Neural cell (in vitro differentiated cells): ENCODE measurements around the gene BICC1. TPM values are rescaled to one million over a fixed set of nuclear protein-coding genes. Genes with fewer than 3 reads are reported as not detected.

Experiments
- H2AFZ ChIP-seq: fragments of 200-600, 300-800 bp; sonication (generic), shearing (Covaris generic); 2 replicates; pipeline ENCODE4 v1.6.0; 2014; ENCODE audit warnings: low read depth, mild to moderate bottlenecking, antibody characterized with exemption, low read length, moderate library complexity
- H3F3A ChIP-seq: fragments of 200-600 bp; shearing (Covaris generic); 2 replicates; pipeline ENCODE4 v1.6.1; 2016; ENCODE audit warnings: mild to moderate bottlenecking, moderate library complexity, mixed read lengths, antibody characterized with exemption, low read length; ENCODE audit not compliant: insufficient read depth, poor library complexity, severe bottlenecking
- H3K27ac ChIP-seq: fragments of 200-600, 300-800 bp; sonication (generic), shearing (Covaris generic); 2 replicates; pipeline ENCODE4 v1.5.1; 2014; ENCODE audit warnings: mild to moderate bottlenecking, low read length, moderate library complexity
- H3K27me3 ChIP-seq: fragments of 300-800, 200-600 bp; sonication (generic), shearing (Covaris generic); 2 replicates; pipeline ENCODE4 v1.6.0; 2014; ENCODE audit warnings: mild to moderate bottlenecking, low read depth, low read length, moderate library complexity; ENCODE audit not compliant: insufficient read depth
- H3K36me3 ChIP-seq: fragments of 300-800, 200-600 bp; sonication (generic), shearing (Covaris generic); 2 replicates; pipeline ENCODE4 v1.5.1; 2014; ENCODE audit warnings: mild to moderate bottlenecking, antibody characterized with exemption, low read length, moderate library complexity; ENCODE audit not compliant: insufficient read depth
- H3K4me2 ChIP-seq: fragments of 300-800, 200-600 bp; sonication (generic), shearing (Covaris generic); 2 replicates; pipeline ENCODE4 v1.6.0; 2014; ENCODE audit warnings: mild to moderate bottlenecking, low read length
- H3K4me3 ChIP-seq: fragments of 300-800, 200-600 bp; sonication (generic), shearing (Covaris generic); 2 replicates; pipeline ENCODE4 v1.5.1; 2014; ENCODE audit warnings: mild to moderate bottlenecking, low read length, moderate library complexity
- H3K79me2 ChIP-seq: fragments of 200-600 bp; shearing (Covaris generic); replicated peaks from 2 replicates; pipeline ENCODE4 v1.6.0; 2014; ENCODE audit warnings: mild to moderate bottlenecking, low read length, moderate library complexity; ENCODE audit not compliant: insufficient read depth
- H3K9ac ChIP-seq: fragments of 300-800, 200-600 bp; sonication (generic), shearing (Covaris generic); 2 replicates; pipeline ENCODE4 v1.6.1; 2016; ENCODE audit warnings: mild to moderate bottlenecking, low read length, mixed read lengths
- H3K9me2 ChIP-seq: fragments of 200-600 bp; shearing (Covaris generic); 2 replicates; pipeline ENCODE4 v1.6.1; 2016; ENCODE audit warnings: mild to moderate bottlenecking, low read length, mixed read lengths; ENCODE audit not compliant: insufficient read depth
- H3K9me3 ChIP-seq: fragments of 200-600, 300-800 bp; sonication (generic), shearing (Covaris generic); 2 replicates; pipeline ENCODE4 v1.6.1; 2016; ENCODE audit warnings: mild to moderate bottlenecking, mixed run types, low read length, moderate library complexity, mixed read lengths
- H4K20me1 ChIP-seq: fragments of 200-600 bp; shearing (Covaris generic); 2 replicates; pipeline ENCODE4 v1.6.1; 2016; ENCODE audit warnings: mild to moderate bottlenecking, mixed run types; ENCODE audit not compliant: insufficient read depth
- EP300 ChIP-seq: fragments of 450-650 bp; conservative IDR thresholded peaks from 2 replicates; pipeline ENCODE4 v1.6.1; 2014; ENCODE audit warnings: antibody characterized with exemption, mild to moderate bottlenecking, moderate library complexity; ENCODE audit not compliant: poor library complexity, severe bottlenecking
- EZH2 ChIP-seq: fragments of 200-600, 300-800 bp; shearing (Covaris generic), sonication (generic); IDR thresholded peaks from 2 replicates; pipeline ENCODE4 v1.6.1; 2014; ENCODE audit warnings: antibody characterized with exemption, low read length, borderline replicate concordance, mild to moderate bottlenecking; ENCODE audit not compliant: insufficient read depth, poor library complexity, severe bottlenecking
- MXI1 ChIP-seq: fragments of 450-650 bp; conservative IDR thresholded peaks from 2 replicates; pipeline ENCODE4 v1.6.1; 2014; ENCODE audit warnings: antibody characterized with exemption, mild to moderate bottlenecking; ENCODE audit not compliant: poor library complexity, severe bottlenecking
- POLR2AphosphoS5 ChIP-seq: IDR thresholded peaks from 2 replicates; pipeline ENCODE4 v1.6.1; 2012
- RAD21 ChIP-seq: fragments of 450-650 bp; conservative IDR thresholded peaks from 2 replicates; pipeline ENCODE4 v1.6.1; 2014; ENCODE audit warnings: antibody characterized with exemption, mild to moderate bottlenecking, moderate library complexity
- SMC3 ChIP-seq: fragments of 450-650 bp; conservative IDR thresholded peaks from 2 replicates; pipeline ENCODE4 v1.6.1; 2014; ENCODE audit warnings: antibody characterized with exemption, mild to moderate bottlenecking, moderate library complexity; ENCODE audit not compliant: poor library complexity
- TAF1 ChIP-seq: IDR thresholded peaks from 2 replicates; pipeline ENCODE4 v1.6.1; 2012; ENCODE audit warnings: low read depth
- polyA plus RNA-seq: library from polyadenylated mRNA; depleted of rRNA; stranded (reverse); fragments of >200 nt; gene quantifications from 2 replicates; pipeline ENCODE4 v1.2.3, GENCODE V29; 2014
- TF ChIP-seq, protein P1 (sequence below): fragments of 450-650 bp; IDR thresholded peaks from 2 replicates; pipeline ENCODE4 v1.5.1; 2014; ENCODE audit warnings: antibody characterized with exemption, mild to moderate bottlenecking, moderate library complexity; ENCODE audit not compliant: poor library complexity, severe bottlenecking
- TF ChIP-seq, protein P2 (sequence below): IDR thresholded peaks from 2 replicates; pipeline ENCODE4 v1.6.1; 2012; ENCODE audit warnings: borderline replicate concordance

The BICC1 gene
- polyA plus RNA-seq, 1 donor from 2014 or later: 7.6 TPM

DNA sequence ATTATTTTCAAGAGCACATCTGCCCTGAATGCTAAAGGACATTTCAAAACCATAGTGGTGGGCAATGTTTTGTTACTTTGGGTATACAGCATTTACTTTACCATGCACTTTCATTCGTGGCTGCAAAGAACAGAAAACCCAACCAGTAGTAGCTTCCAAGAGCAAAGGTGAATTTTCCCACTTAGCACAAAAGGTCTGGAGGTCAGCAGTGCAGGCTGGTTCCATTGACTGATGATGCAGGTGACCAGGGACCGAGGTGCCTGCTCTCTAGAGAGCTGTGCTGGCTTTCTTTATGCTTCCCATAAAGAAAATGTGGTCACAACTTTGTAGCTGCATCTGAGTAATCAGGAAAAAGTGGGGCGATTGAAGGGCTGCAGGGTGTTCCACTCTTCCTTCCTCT lies 240.0 kb downstream of the BICC1 start:
- H3K79me2 ChIP-seq: no peaks in the 10 kb centered on the region
- no peak overlapping the region for H3K4me3 ChIP-seq
- no peaks in the 10 kb centered on the region for H3F3A ChIP-seq
- H3K9me3 ChIP-seq: no peaks in the 10 kb centered on the region
- TF ChIP-seq, protein P1, sequence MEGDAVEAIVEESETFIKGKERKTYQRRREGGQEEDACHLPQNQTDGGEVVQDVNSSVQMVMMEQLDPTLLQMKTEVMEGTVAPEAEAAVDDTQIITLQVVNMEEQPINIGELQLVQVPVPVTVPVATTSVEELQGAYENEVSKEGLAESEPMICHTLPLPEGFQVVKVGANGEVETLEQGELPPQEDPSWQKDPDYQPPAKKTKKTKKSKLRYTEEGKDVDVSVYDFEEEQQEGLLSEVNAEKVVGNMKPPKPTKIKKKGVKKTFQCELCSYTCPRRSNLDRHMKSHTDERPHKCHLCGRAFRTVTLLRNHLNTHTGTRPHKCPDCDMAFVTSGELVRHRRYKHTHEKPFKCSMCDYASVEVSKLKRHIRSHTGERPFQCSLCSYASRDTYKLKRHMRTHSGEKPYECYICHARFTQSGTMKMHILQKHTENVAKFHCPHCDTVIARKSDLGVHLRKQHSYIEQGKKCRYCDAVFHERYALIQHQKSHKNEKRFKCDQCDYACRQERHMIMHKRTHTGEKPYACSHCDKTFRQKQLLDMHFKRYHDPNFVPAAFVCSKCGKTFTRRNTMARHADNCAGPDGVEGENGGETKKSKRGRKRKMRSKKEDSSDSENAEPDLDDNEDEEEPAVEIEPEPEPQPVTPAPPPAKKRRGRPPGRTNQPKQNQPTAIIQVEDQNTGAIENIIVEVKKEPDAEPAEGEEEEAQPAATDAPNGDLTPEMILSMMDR: no peak
- TF ChIP-seq MXI1 (no peak), SMC3 (no peak), POLR2AphosphoS5 (no peak), EZH2 (no peak), EP300 (no peak), RAD21 (no peak), TAF1 (no peak)
- TF ChIP-seq, protein P2, sequence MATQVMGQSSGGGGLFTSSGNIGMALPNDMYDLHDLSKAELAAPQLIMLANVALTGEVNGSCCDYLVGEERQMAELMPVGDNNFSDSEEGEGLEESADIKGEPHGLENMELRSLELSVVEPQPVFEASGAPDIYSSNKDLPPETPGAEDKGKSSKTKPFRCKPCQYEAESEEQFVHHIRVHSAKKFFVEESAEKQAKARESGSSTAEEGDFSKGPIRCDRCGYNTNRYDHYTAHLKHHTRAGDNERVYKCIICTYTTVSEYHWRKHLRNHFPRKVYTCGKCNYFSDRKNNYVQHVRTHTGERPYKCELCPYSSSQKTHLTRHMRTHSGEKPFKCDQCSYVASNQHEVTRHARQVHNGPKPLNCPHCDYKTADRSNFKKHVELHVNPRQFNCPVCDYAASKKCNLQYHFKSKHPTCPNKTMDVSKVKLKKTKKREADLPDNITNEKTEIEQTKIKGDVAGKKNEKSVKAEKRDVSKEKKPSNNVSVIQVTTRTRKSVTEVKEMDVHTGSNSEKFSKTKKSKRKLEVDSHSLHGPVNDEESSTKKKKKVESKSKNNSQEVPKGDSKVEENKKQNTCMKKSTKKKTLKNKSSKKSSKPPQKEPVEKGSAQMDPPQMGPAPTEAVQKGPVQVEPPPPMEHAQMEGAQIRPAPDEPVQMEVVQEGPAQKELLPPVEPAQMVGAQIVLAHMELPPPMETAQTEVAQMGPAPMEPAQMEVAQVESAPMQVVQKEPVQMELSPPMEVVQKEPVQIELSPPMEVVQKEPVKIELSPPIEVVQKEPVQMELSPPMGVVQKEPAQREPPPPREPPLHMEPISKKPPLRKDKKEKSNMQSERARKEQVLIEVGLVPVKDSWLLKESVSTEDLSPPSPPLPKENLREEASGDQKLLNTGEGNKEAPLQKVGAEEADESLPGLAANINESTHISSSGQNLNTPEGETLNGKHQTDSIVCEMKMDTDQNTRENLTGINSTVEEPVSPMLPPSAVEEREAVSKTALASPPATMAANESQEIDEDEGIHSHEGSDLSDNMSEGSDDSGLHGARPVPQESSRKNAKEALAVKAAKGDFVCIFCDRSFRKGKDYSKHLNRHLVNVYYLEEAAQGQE: no peak
- H3K9ac ChIP-seq: no peak overlapping the region
- no peak overlapping the region for H2AFZ ChIP-seq
- no peaks in the 10 kb centered on the region for H3K9me2 ChIP-seq
- no peak overlapping the region for H3K4me2 ChIP-seq
- no peaks in the 10 kb centered on the region for H4K20me1 ChIP-seq
- H3K36me3 ChIP-seq: no peaks in the 10 kb centered on the region
- no peak overlapping the region for H3K27ac ChIP-seq
- no peaks in the 10 kb centered on the region for H3K27me3 ChIP-seq

DNA sequence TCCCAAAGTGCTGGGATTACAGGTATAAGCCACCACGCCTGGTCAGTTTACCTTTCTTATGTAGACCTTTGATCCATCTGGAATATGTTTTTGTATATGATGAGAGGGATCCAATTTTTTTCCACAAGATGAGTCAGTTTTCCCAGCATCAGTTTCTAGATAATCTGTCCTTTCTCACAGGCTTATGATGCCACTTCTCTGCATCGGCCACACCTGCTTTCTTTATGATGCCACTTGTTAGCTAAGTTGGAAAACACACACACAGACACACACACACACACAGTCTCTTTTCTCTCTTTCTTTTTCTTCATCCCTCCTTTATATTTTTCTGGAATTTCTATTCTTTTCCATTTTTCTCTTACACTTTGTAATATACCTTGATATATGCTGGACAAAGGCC lies 240.8 kb downstream of the BICC1 start:
- no peak overlapping the region for H2AFZ ChIP-seq
- no peak overlapping the region for H3K4me2 ChIP-seq
- H3K36me3 ChIP-seq: no peaks in the 10 kb centered on the region
- H3K79me2 ChIP-seq: no peaks in the 10 kb centered on the region
- H3F3A ChIP-seq: no peaks in the 10 kb centered on the region
- H3K9me3 ChIP-seq: no peaks in the 10 kb centered on the region
- H3K9me2 ChIP-seq: no peaks in the 10 kb centered on the region
- H3K4me3 ChIP-seq: no peak overlapping the region
- H3K27ac ChIP-seq: no peak overlapping the region
- H4K20me1 ChIP-seq: no peaks in the 10 kb centered on the region
- H3K27me3 ChIP-seq: no peaks in the 10 kb centered on the region
- TF ChIP-seq EP300 (no peak), POLR2AphosphoS5 (no peak), TAF1 (no peak), EZH2 (no peak), RAD21 (no peak), SMC3 (no peak)
- TF ChIP-seq, protein P2: no peak
- H3K9ac ChIP-seq: no peak overlapping the region
